LHCN-M2 (cell line): ENCODE measurements around the gene PNMA8A. TPM values are rescaled to one million over a fixed set of nuclear protein-coding genes. Genes with fewer than 3 reads are reported as not detected.
"Not testable (repeated sequence)": the region's sequence is repeated elsewhere in the genome, so short reads cannot be mapped to it uniquely, and the experiment has no call there.

Source experiments
- DNase-seq: peaks from one replicate; pipeline ENCODE4 v3.0.0-alpha.2; 2012; ENCODE audit warnings: low read depth
- polyA plus RNA-seq: library from polyadenylated mRNA; unstranded; fragments of >200 nt; gene quantifications from one replicate; pipeline ENCODE4 v1.2.1, GENCODE V29; 2012; ENCODE audit warnings: missing spikeins
- total RNA-seq: library from RNA; depleted of rRNA; stranded (reverse); fragments of >200 nt; gene quantifications from 2 replicates; pipeline ENCODE4 v1.2.3, GENCODE V29; 2014; rRNA removed

The PNMA8A gene, protein sequence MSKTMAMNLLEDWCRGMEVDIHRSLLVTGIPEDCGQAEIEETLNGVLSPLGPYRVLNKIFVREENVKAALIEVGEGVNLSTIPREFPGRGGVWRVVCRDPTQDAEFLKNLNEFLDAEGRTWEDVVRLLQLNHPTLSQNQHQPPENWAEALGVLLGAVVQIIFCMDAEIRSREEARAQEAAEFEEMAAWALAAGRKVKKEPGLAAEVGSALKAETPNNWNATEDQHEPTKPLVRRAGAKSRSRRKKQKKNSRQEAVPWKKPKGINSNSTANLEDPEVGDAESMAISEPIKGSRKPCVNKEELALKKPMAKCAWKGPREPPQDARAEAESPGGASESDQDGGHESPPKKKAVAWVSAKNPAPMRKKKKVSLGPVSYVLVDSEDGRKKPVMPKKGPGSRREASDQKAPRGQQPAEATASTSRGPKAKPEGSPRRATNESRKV
- 74.8 and 80.1 TPM in 2 replicates for total RNA-seq
- 23.7 TPM for polyA plus RNA-seq

DNA sequence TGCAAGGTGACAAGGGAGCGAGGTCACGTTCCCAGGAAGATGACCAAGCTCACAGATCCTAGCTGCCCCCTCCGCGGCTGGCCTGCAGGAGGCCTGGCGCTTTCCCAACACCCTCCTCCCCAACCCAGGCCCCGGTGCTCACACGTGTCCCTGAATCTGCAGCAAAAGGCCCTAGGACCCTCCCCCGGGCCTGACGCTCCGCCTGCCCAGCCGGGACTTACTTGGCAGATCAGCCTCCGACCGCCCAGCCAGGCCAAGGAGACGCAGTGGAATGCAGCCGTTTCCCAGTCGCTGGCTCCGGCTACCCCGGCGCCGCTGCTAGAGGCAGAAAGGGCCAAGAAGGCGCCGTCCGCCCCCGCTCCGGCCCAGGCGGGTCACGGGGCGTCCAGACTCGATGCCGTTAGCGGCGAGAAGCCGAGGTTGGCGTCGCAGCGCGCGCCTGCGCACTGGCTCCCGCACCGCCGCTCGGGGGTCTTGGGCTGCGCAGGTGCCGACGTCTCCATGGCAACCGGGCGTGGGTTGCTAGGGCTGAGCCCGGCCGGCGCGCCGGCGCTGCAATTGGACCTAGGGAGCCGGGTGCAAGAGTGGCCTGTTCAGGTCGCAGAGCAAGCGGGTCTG is at the start of gene PNMA8A:
TSS of gene PNMA8A (minus strand) at position 448 of the 618 bp plus-strand sequence. CDS start 528 bp downstream, outside the sequence.
- peak; percentile 82 for DNase-seq

DNA sequence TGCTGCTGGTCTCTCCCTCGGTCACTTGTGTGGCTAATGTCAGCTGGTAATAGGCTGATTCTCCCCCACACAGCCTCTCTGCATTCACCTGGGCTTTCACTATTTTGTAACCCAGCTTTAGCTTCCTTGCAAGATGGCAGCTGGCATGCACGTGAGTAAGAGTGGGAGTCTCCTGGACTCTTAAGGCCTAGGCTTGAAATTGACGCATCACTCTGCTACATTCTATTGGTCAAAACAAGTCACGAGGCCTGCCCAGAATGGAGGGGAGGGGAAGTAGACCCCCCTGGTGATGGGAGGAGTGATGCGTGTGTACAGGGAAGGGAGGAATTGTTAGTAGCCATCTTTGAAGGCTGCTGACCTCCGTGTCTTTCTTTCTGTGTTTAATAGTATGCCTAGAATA is 49.3 kb upstream of the PNMA8A start:
- DNase-seq: no peak

DNA sequence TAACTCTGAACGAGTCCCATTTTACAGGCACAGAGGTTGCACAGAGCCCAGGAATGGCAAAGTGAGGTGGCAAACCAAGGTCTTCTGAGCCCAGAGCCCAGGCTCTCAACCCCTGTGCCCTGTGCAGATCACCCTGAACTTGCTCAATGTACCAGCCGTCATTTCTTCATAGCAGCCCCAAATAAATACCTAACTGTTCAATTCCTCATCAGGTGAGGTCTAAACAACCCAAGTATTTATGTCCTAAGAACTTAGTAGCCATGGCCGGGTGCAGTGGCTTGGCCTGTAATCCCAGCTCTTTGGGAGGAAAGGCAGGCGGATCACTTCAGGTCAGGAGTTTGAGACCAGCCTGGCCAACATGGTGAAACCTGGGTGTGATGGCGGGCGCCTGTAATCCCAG is 46.1 kb upstream of the PNMA8A start:
- DNase-seq: no peak

GRCh38 chr19:46515879-46516350 is 44.6 kb upstream of the PNMA8A start:
- peak; percentile 45 for DNase-seq

DNA sequence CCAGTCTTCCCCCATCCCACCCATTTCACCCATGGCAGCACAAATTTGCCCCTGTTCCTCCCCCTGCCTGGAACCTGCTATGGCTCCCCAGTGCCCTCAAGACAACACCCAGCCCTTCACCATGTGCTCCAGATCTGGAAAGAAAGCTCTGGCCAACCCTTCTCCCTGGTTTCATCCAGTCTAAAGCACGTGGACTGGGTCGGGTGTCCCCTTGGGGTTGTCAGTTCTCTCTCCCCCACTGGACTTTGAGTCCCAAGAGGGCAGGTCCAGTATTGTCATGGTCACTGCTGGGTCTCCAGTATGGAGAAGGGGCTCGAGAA is 43.9 kb upstream of the PNMA8A start:
- DNase-seq: no peak

DNA sequence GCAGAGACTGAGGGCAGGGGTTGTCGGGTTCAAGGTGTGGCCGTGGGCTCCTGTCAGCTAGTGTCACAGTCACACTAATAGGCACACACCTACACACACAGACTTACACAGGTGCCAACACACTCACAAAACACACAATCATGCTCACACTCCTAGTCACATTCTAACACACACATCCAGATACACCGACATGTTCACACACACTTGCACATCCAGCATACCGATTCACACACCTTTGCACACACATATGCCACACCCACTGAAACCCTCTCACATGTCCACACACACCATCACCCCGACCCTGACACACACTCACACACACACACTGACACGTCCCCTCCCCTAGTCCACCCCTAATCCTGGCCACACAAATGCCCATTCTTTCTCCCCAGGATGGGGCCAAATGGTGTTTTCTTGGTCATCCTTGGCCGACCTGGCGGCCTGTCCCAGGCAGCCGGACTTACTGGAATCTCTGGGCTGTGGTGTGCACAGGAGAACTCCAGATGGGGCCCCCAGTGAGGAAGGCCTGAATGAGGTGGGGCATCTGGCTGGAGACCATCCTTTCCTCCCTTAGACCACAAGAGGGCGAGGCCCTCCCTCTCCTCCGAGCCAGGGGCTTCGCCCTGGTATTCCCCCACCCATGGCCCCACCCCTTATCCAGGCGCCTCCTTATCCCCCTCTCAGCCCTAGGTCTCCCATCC is 43.4 kb upstream of the PNMA8A start:
- DNase-seq: no peak

DNA sequence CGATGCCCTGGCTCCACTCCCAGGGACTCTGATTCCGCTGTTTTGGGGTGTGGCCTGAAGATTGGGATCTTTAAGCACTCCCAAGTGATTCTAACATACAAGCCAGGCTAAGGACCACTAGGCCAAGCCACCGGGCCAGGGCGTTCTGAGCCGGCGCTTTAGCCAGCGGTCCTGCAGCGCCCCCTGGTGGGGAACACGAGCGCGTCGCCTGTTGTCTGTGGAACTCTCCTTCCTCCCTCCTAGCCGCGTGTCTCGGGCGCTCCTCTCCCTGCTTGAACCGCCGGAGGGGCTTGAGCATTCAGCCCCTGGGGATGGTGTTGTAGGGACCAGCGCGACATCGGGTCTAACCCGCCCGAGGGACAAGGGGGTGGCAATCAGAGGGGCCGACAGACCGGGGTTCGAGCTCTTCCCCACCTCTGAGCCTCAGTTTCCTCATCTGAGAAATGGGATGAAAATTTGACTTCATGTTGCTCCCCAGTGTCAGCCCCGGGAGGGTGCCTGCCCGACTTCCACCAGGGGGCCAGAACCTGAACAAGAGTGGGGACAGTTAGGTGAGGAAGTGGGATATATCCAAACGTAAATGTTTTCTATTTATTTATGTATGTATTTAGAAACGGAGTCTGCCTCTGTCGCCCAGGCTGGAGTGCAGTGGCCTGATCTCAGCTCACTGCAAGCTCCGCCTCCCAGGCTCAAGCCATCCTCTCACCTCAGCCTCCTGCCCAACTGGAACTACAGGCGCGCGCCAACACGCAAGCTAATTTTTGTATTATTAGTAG is 42.3 kb upstream of the PNMA8A start:
- peak; percentile 62 for DNase-seq

GRCh38 chr19:46511237-46511636 is 39.9 kb upstream of the PNMA8A start:
- no peak for DNase-seq

GRCh38 chr19:46508206-46508605 is 36.8 kb upstream of the PNMA8A start:
- DNase-seq: no peak

- no peak for DNase-seq
Measured at GRCh38 chr19:46503848-46504453, 32.6 kb upstream of the PNMA8A start.

DNA sequence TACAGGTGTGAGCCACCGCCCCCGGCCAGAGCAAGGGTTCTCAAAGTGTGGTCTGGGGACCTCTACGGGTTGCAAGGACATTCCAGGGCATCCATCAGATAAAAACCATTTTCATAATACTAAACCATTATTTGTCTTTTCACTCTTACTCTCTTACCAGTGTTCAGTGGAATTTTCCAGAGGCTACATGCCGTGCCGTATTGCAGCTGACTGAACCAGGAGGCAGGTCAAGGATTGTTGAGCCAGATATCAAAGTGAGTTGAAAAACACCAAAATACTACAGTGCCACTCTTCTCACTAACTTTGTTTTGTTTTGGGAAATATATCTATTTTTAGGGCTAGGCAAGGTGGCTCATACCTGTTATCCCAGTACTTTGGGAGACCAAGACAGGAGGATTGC is 31.5 kb upstream of the PNMA8A start:
- no peak for DNase-seq

DNA sequence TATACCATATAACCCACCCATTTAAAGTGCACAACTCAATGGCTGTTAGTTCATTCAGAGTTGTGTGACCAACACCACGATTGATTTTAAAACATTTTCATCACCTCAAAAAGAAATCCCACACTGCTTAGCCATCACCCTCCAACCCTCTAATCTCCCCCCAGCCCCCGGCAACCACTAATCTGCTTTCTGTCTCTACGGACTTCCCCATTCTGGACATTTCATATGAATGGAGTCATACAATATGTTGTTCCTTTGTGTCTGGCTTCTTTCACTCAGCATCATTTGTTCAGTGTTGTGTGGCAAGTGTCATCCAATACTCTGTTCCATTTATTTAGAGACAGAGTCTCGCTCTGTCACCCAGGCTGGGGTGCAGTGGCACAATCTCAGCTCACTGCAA is 28.3 kb upstream of the PNMA8A start:
- no peak for DNase-seq

GRCh38 chr19:46497773-46498172 is 26.4 kb upstream of the PNMA8A start:
- DNase-seq: no peak

GRCh38 chr19:46496886-46497285 is 25.5 kb upstream of the PNMA8A start:
- DNase-seq: not testable (repeated sequence)

GRCh38 chr19:46496304-46496703 is 24.9 kb upstream of the PNMA8A start:
- DNase-seq: no peak

DNA sequence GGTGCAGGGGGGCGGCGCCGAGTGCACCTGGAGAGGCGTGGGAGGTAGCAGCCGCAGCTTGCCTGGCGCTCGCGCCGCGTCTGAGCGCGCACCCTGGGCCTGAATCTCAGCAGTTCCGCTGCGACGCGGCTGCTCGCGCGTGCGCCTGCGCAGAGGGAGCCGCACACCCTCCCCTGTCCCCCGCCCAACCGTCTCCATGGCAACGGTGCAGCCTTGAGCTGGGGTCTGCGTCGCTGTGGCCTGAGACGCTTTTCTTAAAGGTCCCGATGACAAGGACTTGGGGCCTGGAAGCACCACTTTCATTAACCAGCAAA is 24.4 kb upstream of the PNMA8A start, which contains the start of gene PNMA8B:
TSS of gene PNMA8B (minus strand) at position 82 of the 314 bp plus-strand sequence. CDS start 402 bp downstream, outside the sequence.
- no peak for DNase-seq

GRCh38 chr19:46494941-46495785 is 23.8 kb upstream of the PNMA8A start:
- no peak for DNase-seq

- DNase-seq: no peak
Measured at GRCh38 chr19:46494146-46494940, 23.0 kb upstream of the PNMA8A start.
